Mesendoderm (in vitro differentiated cells): ENCODE data around the gene KCNC4.

Experiments
- DNase-seq: peaks from one replicate; pipeline ENCODE4 v3.0.0; 2013
- H2AK5ac ChIP-seq: 2 replicates; pipeline ENCODE4 v1.6.1; 2013; ENCODE audit warnings: low read length, inconsistent platforms
- H2BK120ac ChIP-seq: 2 replicates; pipeline ENCODE4 v1.6.1; 2013; ENCODE audit warnings: low read depth, mild to moderate bottlenecking, low read length, moderate library complexity, mixed read lengths
- H2BK15ac ChIP-seq: replicated peaks from 2 replicates; pipeline ENCODE4 v1.6.1; 2013; ENCODE audit warnings: low read depth, mild to moderate bottlenecking, moderate library complexity
- H2BK5ac ChIP-seq: 2 replicates; pipeline ENCODE4 v1.6.1; 2013; ENCODE audit warnings: low read length, inconsistent platforms
- H3K18ac ChIP-seq: 2 replicates; pipeline ENCODE4 v1.6.1; 2013; ENCODE audit warnings: mild to moderate bottlenecking, low read length, mixed read lengths
- H3K23ac ChIP-seq: one replicate; pipeline ENCODE4 v1.6.1; 2013; ENCODE audit warnings: low read length
- H3K27ac ChIP-seq: 2 replicates; pipeline ENCODE4 v1.5.1; 2013; ENCODE audit warnings: low read depth, mild to moderate bottlenecking, inconsistent platforms, low read length, moderate library complexity
- H3K27me3 ChIP-seq: 2 replicates; pipeline ENCODE4 v1.6.1; 2013; ENCODE audit warnings: low read length, control low read depth, mild to moderate bottlenecking, inconsistent platforms; ENCODE audit not compliant: insufficient read depth, poor library complexity
- H3K36me3 ChIP-seq: 2 replicates; pipeline ENCODE4 v1.6.1; 2013; ENCODE audit warnings: low read length, inconsistent platforms; ENCODE audit not compliant: control insufficient read depth, insufficient read depth
- H3K4ac ChIP-seq: one replicate; pipeline ENCODE4 v1.6.1; 2013; ENCODE audit warnings: low read depth, mild to moderate bottlenecking, low read length, moderate library complexity
- H3K4me1 ChIP-seq: 2 replicates; pipeline ENCODE4 v1.6.1; 2013; ENCODE audit warnings: low read depth, low read length, inconsistent platforms; ENCODE audit not compliant: control insufficient read depth
- H3K4me2 ChIP-seq: 2 replicates; pipeline ENCODE4 v1.6.1; 2013; ENCODE audit warnings: low read length
- H3K4me3 ChIP-seq: 2 replicates; pipeline ENCODE4 v1.5.1; 2013; ENCODE audit warnings: mild to moderate bottlenecking, low read length
- H3K56ac ChIP-seq: one replicate; pipeline ENCODE4 v1.6.1; 2013; ENCODE audit warnings: low read length
- H3K79me1 ChIP-seq: 2 replicates; pipeline ENCODE4 v1.6.1; 2013; ENCODE audit warnings: low read length, inconsistent platforms
- H3K79me2 ChIP-seq: 2 replicates; pipeline ENCODE4 v1.6.1; 2013; ENCODE audit warnings: mild to moderate bottlenecking, low read length; ENCODE audit not compliant: control insufficient read depth, insufficient read depth
- H3K9ac ChIP-seq: 2 replicates; pipeline ENCODE4 v1.6.1; 2013; ENCODE audit warnings: low read length, inconsistent platforms
- H4K5ac ChIP-seq: one replicate; pipeline ENCODE4 v1.6.1; 2013; ENCODE audit warnings: low read length
- H4K8ac ChIP-seq: one replicate; pipeline ENCODE4 v1.6.1; 2013; ENCODE audit warnings: low read depth, mild to moderate bottlenecking, control low read depth, low read length, moderate library complexity
- WGBS: extraction: QIAGEN DNeasy Blood & Tissue Kit; methylation state at CpG from one replicate; pipeline ENCODE4 v1.1.7; 2013; ENCODE audit warnings: low lambda C conversion rate, missing lambda C conversion rate; ENCODE audit not compliant: insufficient coverage; ENCODE audit errors: extremely low coverage; 5-methylcytosine and 5-hydroxymethylcytosine counted together

Gene KCNC4

DNA sequence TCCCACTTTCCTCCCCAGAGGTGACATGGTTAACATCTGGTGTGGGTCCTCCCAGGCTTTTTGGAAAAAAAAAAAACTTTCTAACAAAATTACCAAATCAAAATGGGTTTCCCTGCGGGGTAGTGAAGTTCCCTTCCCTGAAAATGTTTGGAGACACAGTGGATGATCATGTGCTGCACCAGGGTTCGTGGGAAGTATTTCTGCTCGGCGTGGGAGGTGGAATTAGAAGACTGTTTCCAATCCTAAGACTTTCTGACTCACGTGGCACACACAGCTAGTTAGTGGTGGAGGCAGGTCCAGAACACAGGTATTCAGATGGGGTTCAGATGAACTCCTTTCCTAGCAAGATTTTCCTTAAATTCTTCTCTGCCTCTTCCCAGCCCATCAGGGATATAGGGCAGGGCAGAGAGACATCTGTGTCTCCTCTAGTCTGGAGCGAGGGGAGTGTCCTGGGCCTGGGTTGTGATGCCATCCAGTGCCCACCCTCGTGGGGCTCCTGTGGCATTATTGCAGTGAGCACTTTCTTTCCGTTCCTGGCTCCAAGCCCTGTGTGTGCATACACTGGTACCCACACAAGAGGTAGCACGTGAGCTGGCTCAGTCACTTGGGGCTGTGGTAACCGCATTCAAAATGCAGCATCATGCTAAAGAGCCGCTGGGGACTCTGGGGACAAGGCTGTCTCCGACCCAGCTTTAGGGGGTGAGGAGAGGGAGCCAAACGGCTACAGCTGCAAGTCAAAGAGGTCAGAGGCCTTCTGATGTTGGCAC, 27.5 kb downstream of the KCNC4 start:
- Histone ChIP-seq H2AK5ac (no peak overlapping the region), H4K8ac (no peak overlapping the region), H3K4me1 (peaks cover 2% of the 10 kb centered on the region), H3K36me3 (peaks cover under 1% of the 10 kb centered on the region), H3K4me3 (no peak overlapping the region), H3K4ac (no peak overlapping the region), H3K56ac (no peak overlapping the region), H2BK5ac (no peak overlapping the region), H2BK15ac (no peak overlapping the region), H3K9ac (no peak overlapping the region), H4K5ac (no peak overlapping the region), H3K79me1 (no peaks in the 10 kb centered on the region), H3K27ac (no peak overlapping the region), H3K4me2 (no peak overlapping the region), H3K18ac (no peak overlapping the region), H3K79me2 (no peaks in the 10 kb centered on the region), H3K23ac (no peak overlapping the region), H2BK120ac (no peak overlapping the region), H3K27me3 (no peaks in the 10 kb centered on the region)
- no peak for DNase-seq
- no CpG with 5 or more reads among the region's 13 CpGs for WGBS

DNA sequence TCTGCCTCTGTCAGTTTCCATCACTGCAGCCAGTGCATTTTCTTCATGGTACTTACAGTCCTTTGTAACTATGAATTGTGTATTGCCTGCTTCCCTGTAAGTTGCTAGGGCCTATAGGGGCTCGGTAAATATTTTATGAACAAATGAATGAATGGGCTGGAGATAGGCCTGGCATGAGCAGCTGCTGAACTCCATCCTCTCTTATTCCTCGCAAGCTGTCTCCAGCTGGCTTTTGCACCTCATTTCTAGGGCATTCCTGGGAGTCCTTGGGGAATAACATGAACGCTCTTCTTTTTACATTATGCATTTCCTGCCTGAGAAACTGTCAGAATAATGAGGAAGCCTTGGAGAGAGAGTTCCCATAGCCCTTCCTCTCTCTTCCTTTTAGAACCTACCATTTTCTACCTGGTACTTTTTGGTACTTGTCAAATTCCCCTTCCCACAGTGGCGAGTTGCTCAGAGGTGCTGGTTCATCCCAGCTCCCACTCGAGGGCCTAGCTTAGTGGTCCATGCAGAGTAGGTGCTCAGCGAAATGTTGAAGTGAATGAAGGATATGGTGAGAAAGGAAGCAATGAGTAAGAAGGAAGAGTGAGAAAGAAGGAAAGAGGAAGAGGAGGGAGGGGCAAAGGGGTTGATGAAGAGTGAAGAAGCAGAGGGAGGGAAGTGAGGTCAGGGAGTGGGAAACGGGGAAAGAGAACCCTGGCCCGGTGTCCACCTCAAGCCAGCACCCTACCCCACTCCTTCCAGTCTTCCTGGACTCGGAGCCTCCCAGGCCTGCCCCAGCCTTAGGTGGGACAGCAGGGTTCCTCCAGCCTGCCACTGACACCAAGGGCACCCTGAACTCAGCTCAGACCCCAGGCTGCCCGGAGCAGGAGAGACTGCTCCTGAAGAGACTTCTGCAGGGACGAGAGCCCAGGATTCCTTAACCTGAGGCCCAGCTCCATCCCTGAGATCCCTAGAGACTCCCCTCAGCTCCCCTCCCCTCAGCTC, 29.6 kb downstream of the KCNC4 start:
- H3K56ac ChIP-seq = no peak overlapping the region
- H3K4me3 ChIP-seq = no peak overlapping the region
- no peaks in the 10 kb centered on the region for H3K79me1 ChIP-seq
- no peak overlapping the region for H2BK120ac ChIP-seq
- WGBS = 100% methylated on average over 1 of the region's 11 CpGs
- no peak overlapping the region for H3K4ac ChIP-seq
- H3K23ac ChIP-seq = no peak overlapping the region
- DNase-seq = no peak
- no peak overlapping the region for H2BK15ac ChIP-seq
- H2BK5ac ChIP-seq = no peak overlapping the region
- H3K36me3 ChIP-seq = no peaks in the 10 kb centered on the region
- peaks cover 2% of the 10 kb centered on the region for H3K4me1 ChIP-seq
- no peak overlapping the region for H2AK5ac ChIP-seq
- H3K27ac ChIP-seq = no peak overlapping the region
- H3K4me2 ChIP-seq = no peak overlapping the region
- no peak overlapping the region for H3K9ac ChIP-seq
- H4K5ac ChIP-seq = no peak overlapping the region
- H4K8ac ChIP-seq = no peak overlapping the region
- no peaks in the 10 kb centered on the region for H3K27me3 ChIP-seq
- no peaks in the 10 kb centered on the region for H3K79me2 ChIP-seq
- H3K18ac ChIP-seq = no peak overlapping the region

DNA sequence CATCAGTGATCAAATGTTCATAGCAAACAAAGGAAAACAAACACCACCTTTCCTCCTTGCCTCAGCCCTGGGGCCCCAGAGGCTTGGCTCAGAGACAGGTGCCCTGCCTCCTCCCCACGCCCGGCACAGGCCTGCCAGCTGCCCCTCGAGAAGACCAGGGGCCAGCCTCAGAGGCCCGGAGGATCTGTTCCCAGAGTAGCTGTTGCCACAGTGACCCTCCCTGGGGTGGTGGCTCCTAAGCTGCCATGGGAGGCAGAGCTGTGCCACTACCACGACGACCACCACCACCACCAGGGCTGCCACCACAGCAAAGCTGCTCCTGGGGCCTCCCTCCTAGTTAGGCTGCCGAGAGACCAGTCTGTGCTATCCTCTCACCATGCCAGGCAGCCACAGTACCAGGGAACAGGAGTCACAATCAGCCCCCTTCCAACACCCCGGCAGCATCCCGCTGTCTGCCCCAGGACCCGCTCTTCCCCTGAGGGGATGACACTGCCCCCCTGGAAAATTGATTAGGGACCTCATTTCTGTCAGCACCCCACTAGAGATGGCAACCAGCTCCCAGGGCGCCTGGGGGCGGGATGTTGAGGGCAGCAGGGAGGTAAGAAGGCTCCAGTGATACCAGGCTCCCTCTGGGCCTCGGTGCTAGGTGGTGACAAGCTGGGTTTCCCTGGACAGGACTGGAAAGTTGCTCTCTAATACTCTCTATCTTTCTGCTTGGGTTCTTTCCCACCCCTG, 30.5 kb downstream of the KCNC4 start:
- no CpG with 5 or more reads among the region's 13 CpGs for WGBS
- Histone ChIP-seq H3K4me3 (no peak overlapping the region), H3K27me3 (no peaks in the 10 kb centered on the region), H4K8ac (no peak overlapping the region), H2BK120ac (no peak overlapping the region), H3K18ac (no peak overlapping the region), H3K4me2 (no peak overlapping the region), H3K9ac (no peak overlapping the region), H3K79me1 (no peaks in the 10 kb centered on the region), H3K23ac (no peak overlapping the region), H3K4ac (no peak overlapping the region), H3K79me2 (no peaks in the 10 kb centered on the region), H3K4me1 (peaks cover 2% of the 10 kb centered on the region), H3K27ac (no peak overlapping the region), H2BK5ac (no peak overlapping the region), H2BK15ac (no peak overlapping the region), H3K56ac (no peak overlapping the region), H4K5ac (no peak overlapping the region), H3K36me3 (no peaks in the 10 kb centered on the region), H2AK5ac (no peak overlapping the region)
- DNase-seq = no peak

DNA sequence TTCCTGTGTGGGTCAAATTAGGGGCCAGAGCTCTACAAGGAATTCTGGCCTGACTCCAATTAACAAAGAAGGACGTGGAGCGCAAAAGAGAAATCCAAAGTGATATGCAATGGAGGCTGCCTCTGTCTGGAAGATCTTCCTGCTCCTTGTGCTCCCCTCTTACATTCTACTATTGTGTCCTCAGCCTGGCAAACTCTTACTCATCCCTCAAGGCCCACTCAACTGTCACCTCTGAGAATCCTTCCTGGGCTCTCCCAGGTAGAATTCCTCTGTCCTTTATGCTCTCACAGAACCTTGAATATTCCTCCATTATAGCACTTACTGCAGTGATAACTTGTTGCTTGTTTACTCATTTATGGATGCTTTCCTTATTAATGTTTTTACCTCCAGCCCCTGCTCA, 31.4 kb downstream of the KCNC4 start:
- peaks cover 2% of the 10 kb centered on the region for H3K4me1 ChIP-seq
- no peak overlapping the region for H3K23ac ChIP-seq
- H3K4me2 ChIP-seq = no peak overlapping the region
- no peaks in the 10 kb centered on the region for H3K79me2 ChIP-seq
- no CpG with 5 or more reads among the region's 2 CpGs for WGBS
- no peak overlapping the region for H2AK5ac ChIP-seq
- H3K4me3 ChIP-seq = no peak overlapping the region
- no peak overlapping the region for H3K27ac ChIP-seq
- H3K36me3 ChIP-seq = no peaks in the 10 kb centered on the region
- DNase-seq = no peak
- H3K4ac ChIP-seq = no peak overlapping the region
- H3K27me3 ChIP-seq = no peaks in the 10 kb centered on the region
- no peaks in the 10 kb centered on the region for H3K79me1 ChIP-seq
- no peak overlapping the region for H3K18ac ChIP-seq
- H4K8ac ChIP-seq = no peak overlapping the region
- H3K9ac ChIP-seq = no peak overlapping the region
- H3K56ac ChIP-seq = no peak overlapping the region
- no peak overlapping the region for H2BK120ac ChIP-seq
- H2BK15ac ChIP-seq = no peak overlapping the region
- no peak overlapping the region for H2BK5ac ChIP-seq
- H4K5ac ChIP-seq = no peak overlapping the region

DNA sequence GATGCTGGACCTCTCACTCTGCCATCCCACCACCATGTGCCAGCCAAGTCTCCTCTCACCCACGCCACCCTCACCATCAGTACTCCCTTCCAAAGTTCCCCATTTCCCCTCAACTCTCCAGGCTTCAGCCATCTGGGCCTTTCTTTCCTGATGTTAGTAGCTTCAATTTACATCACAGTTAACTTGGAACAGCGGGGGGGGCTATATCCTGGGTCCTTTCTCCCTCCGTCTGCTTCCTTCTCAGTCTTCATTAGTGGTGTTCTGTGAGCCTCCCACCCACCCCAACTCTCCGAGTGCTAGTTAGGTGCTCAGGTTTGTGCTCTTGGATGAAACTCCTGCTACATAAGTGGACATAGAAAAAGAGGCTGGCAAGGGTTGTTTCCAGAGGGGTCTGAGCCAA, 31.9 kb downstream of the KCNC4 start:
- H3K27ac ChIP-seq = no peak overlapping the region
- H3K4me2 ChIP-seq = no peak overlapping the region
- H3K36me3 ChIP-seq = no peaks in the 10 kb centered on the region
- H3K27me3 ChIP-seq = no peaks in the 10 kb centered on the region
- no peak overlapping the region for H2AK5ac ChIP-seq
- H3K4me1 ChIP-seq = peaks cover 2% of the 10 kb centered on the region
- H3K4me3 ChIP-seq = no peak overlapping the region
- no peak overlapping the region for H4K8ac ChIP-seq
- H2BK5ac ChIP-seq = no peak overlapping the region
- no peak overlapping the region for H3K23ac ChIP-seq
- H3K4ac ChIP-seq = no peak overlapping the region
- no peak overlapping the region for H2BK15ac ChIP-seq
- no peak overlapping the region for H3K18ac ChIP-seq
- no peak overlapping the region for H3K56ac ChIP-seq
- WGBS = no CpG with 5 or more reads among the region's 4 CpGs
- no peak overlapping the region for H2BK120ac ChIP-seq
- no peaks in the 10 kb centered on the region for H3K79me2 ChIP-seq
- no peak overlapping the region for H3K9ac ChIP-seq
- no peak overlapping the region for H4K5ac ChIP-seq
- H3K79me1 ChIP-seq = no peaks in the 10 kb centered on the region
- DNase-seq = no peak
